ENCODE measurements around the gene COPS6. TPM values are rescaled to one million over a fixed set of nuclear protein-coding genes. Genes with fewer than 3 reads are reported as not detected.
A peak's percentile ranks its signal among the peaks of the same experiment; 100 is the strongest.

Gene COPS6
- total and polyA plus RNA-seq, 7 experiments from 2014 or later: 65.7 to 122 (median 89.1) TPM

GRCh38 chr7:100081535-100082102 is 7.2 kb upstream of the COPS6 start, which contains the start of gene ZNF3:
ZNF3 (minus strand) TSS chr7:100081723; CDS start chr7:100077357, 4,366 bp downstream.
- Mint-ChIP-seq H3K4me1 (peaks cover 26 to 46% (median 41%) of the 10 kb centered on the region in 7 donors), H3K9me3 (peaks cover 0 to 3% (median 0%) of the 10 kb centered on the region in 11 donors), H3K27me3 (peaks cover 0 to 19% (median 0%) of the 10 kb centered on the region in 5 donors), H3K4me3 (peak within 1 kb of the TSS; percentile 89 to 96 (median 92)), H3K27ac (peak within 1 kb of the TSS; percentile 64 to 98 (median 91)), H3K36me3 (peaks cover 5 to 18% (median 12%) of the 10 kb centered on the region in 5 donors)
- Histone ChIP-seq H3K9me3 (ENCODE audit: control insufficient read depth in 2 of 3, low read length in 3 of 3) (no peaks in the 10 kb centered on the region), H3K36me3 (ENCODE audit: control insufficient read depth in 2 of 3, insufficient read depth in 3 of 3, low read length in 3 of 3) (peaks cover 0 to 20% (median 4%) of the 10 kb centered on the region in 3 experiments), H3K4me3 (ENCODE audit: low read length) (peak within 1 kb of the TSS; percentile 78), H3K4me1 (ENCODE audit: control insufficient read depth in 2 of 2, insufficient read depth in 2 of 2, low read length in 2 of 2) (peaks cover 5 to 18% of the 10 kb centered on the region in 2 donors), H3K27ac (ENCODE audit: low read depth, low read length) (peak within 1 kb of the TSS; percentile 82), H3K27me3 (ENCODE audit: control insufficient read depth in 2 of 2, insufficient read depth in 2 of 2, low read length in 2 of 2) (no peaks in the 10 kb centered on the region)
- DNase-seq: peak; percentile 87 to 98 (median 97)
- peak; percentile 94 for ATAC-seq
- ChIA-PET CTCF (interaction anchor here (0.7 to 1.5 kb wide), 4 partner anchors 33 to 86 kb away, joined by 3 to 6 read pairs (median 3); partner anchors contain the start of gene ZKSCAN1), POLR2A (interaction anchor here (0.7 to 2.0 kb wide), 11 partner anchors 8 to 594 kb away, joined by 3 to 9 read pairs (median 5); partner anchors contain the start of genes AP4M1, MCM7, TRIM4 and ZKSCAN1)
- intact Hi-C loops (cut with micrococcal nuclease): loop anchor here (1.0 to 10.0 kb wide), 26 partner anchors 8 to 1171 kb away; partner anchors contain the start of genes BUD31 (in 2 of the 2), MBLAC1 (in 2 of the 2), PDAP1 (in 2 of the 2) and TRIM4 (in 2 of the 2)

GRCh38 chr7:100082978-100083377 is 5.8 kb upstream of the COPS6 start:
- ChIA-PET POLR2A (interaction anchor here (0.6 to 2.0 kb wide), 10 partner anchors 8 to 459 kb away, joined by 3 to 9 read pairs (median 4); partner anchors contain the start of genes AP4M1 and MCM7), CTCF (interaction anchor here (0.6 to 1.1 kb wide), 4 partner anchors 48 to 175 kb away, joined by 3 to 6 read pairs (median 6); no protein-coding TSS in a partner anchor)
- Mint-ChIP-seq H3K27me3 (peaks cover 0 to 19% (median 0%) of the 10 kb centered on the region in 5 donors), H3K27ac (peak overlapping the region; percentile 61 to 94 (median 84)), H3K36me3 (peaks cover 5 to 12% (median 7%) of the 10 kb centered on the region in 5 donors), H3K4me1 (peaks cover 26 to 50% (median 39%) of the 10 kb centered on the region in 7 donors), H3K4me3 (peak overlapping the region; percentile 76 to 95 (median 92)), H3K9me3 (peaks cover 0 to 2% (median 0%) of the 10 kb centered on the region in 11 donors)
- Histone ChIP-seq H3K4me1 (ENCODE audit: control insufficient read depth in 2 of 2, insufficient read depth in 2 of 2, low read length in 2 of 2) (peaks cover 5 to 19% of the 10 kb centered on the region in 2 donors), H3K4me3 (ENCODE audit: low read length) (no peak overlapping the region), H3K27ac (ENCODE audit: low read depth, low read length) (no peak overlapping the region), H3K9me3 (ENCODE audit: control insufficient read depth in 2 of 3, low read length in 3 of 3) (no peaks in the 10 kb centered on the region), H3K27me3 (ENCODE audit: control insufficient read depth in 2 of 2, insufficient read depth in 2 of 2, low read length in 2 of 2) (no peaks in the 10 kb centered on the region), H3K36me3 (ENCODE audit: control insufficient read depth in 2 of 3, insufficient read depth in 3 of 3, low read length in 3 of 3) (peaks cover 0 to 13% (median 0%) of the 10 kb centered on the region in 3 experiments)
- intact Hi-C loops (cut with micrococcal nuclease): loop anchor here (1.0 to 10.0 kb wide), 7 partner anchors 17 to 678 kb away; partner anchors contain the start of genes BUD31 (in 1 of the 2), FBXO24 (in 1 of the 2), LRCH4 (in 1 of the 2) and MBLAC1 (in 1 of the 2)
- ATAC-seq (no peak), DNase-seq (no peak)

- Mint-ChIP-seq H3K27ac (peak overlapping the region in 1 of 9 donors; percentile 62), H3K9me3 (peaks cover 0 to 11% (median 0%) of the 10 kb centered on the region in 11 donors), H3K27me3 (peaks cover 0 to 19% (median 0%) of the 10 kb centered on the region in 5 donors), H3K4me3 (peak overlapping the region in 1 of 10 donors; percentile 54), H3K36me3 (peaks cover 0 to 10% (median 3%) of the 10 kb centered on the region in 5 donors), H3K4me1 (peaks cover 21 to 46% (median 37%) of the 10 kb centered on the region in 7 donors)
- ChIA-PET CTCF (no interaction called here), POLR2A (interaction anchor here (1.4 to 1.9 kb wide), 2 partner anchors 10 to 40 kb away, joined by 3 to 14 read pairs; partner anchors contain the start of gene MBLAC1)
- DNase-seq: no peak
- H3K36me3 ChIP-seq (ENCODE audit: control insufficient read depth in 2 of 3, insufficient read depth in 3 of 3, low read length in 3 of 3): peaks cover 0 to 6% (median 3%) of the 10 kb centered on the region in 3 experiments
- no peak overlapping the region for H3K4me3 ChIP-seq (ENCODE audit: low read length)
- no peak overlapping the region for H3K27ac ChIP-seq (ENCODE audit: low read depth, low read length)
- peaks cover 11 to 24% of the 10 kb centered on the region in 2 donors for H3K4me1 ChIP-seq (ENCODE audit: control insufficient read depth in 2 of 2, insufficient read depth in 2 of 2, low read length in 2 of 2)
- H3K27me3 ChIP-seq (ENCODE audit: control insufficient read depth in 2 of 2, insufficient read depth in 2 of 2, low read length in 2 of 2): no peaks in the 10 kb centered on the region
- ATAC-seq: no peak
- intact Hi-C loops (cut with micrococcal nuclease): loop anchor here in 1 of 2 donors (10.0 kb wide), 2 partner anchors 581 to 681 kb away; partner anchors contain the start of genes BUD31, PDAP1, ZKSCAN5 and ZNF394
- H3K9me3 ChIP-seq (ENCODE audit: control insufficient read depth in 2 of 3, low read length in 3 of 3): no peaks in the 10 kb centered on the region
Observed at GRCh38 chr7:100085515-100085914, 3.3 kb upstream of the COPS6 start.

- H3K9me3 ChIP-seq (ENCODE audit: control insufficient read depth in 2 of 3, low read length in 3 of 3): no peaks in the 10 kb centered on the region
- intact Hi-C loops (cut with micrococcal nuclease): loop anchor here in 1 of 2 donors (10.0 kb wide), 2 partner anchors 582 to 682 kb away; partner anchors contain the start of genes BUD31, PDAP1, ZKSCAN5 and ZNF394
- H3K27ac Mint-ChIP-seq: peak overlapping the region; percentile 11 to 95 (median 79)
- peaks cover 0 to 19% (median 0%) of the 10 kb centered on the region in 5 donors for H3K27me3 Mint-ChIP-seq
- H3K36me3 Mint-ChIP-seq: peaks cover 0 to 19% (median 12%) of the 10 kb centered on the region in 5 donors
- DNase-seq: no peak
- ChIA-PET POLR2A (interaction anchor here (5.2 kb wide), 1 partner anchor 13 kb away, joined by 59 read pairs; the partner anchor contains the start of genes AP4M1 and MCM7), CTCF (interaction anchor here (0.6 to 0.9 kb wide), 2 partner anchors 8 to 29 kb away, joined by 3 read pairs; no protein-coding TSS in a partner anchor)
- no peak overlapping the region for H3K27ac ChIP-seq (ENCODE audit: low read depth, low read length)
- peaks cover 19 to 44% (median 27%) of the 10 kb centered on the region in 7 donors for H3K4me1 Mint-ChIP-seq
- ATAC-seq: no peak
- no peak overlapping the region for H3K4me3 ChIP-seq (ENCODE audit: low read length)
- H3K4me3 Mint-ChIP-seq: peak overlapping the region; percentile 20 to 90 (median 62)
- peaks cover 0 to 23% (median 4%) of the 10 kb centered on the region in 3 experiments for H3K36me3 ChIP-seq (ENCODE audit: control insufficient read depth in 2 of 3, insufficient read depth in 3 of 3, low read length in 3 of 3)
- H3K4me1 ChIP-seq (ENCODE audit: control insufficient read depth in 2 of 2, insufficient read depth in 2 of 2, low read length in 2 of 2): peaks cover 11 to 20% of the 10 kb centered on the region in 2 donors
- peaks cover 0 to 11% (median 0%) of the 10 kb centered on the region in 11 donors for H3K9me3 Mint-ChIP-seq
- no peaks in the 10 kb centered on the region for H3K27me3 ChIP-seq (ENCODE audit: control insufficient read depth in 2 of 2, insufficient read depth in 2 of 2, low read length in 2 of 2)
Observed at GRCh38 chr7:100087055-100087750, 1.6 kb upstream of the COPS6 start.

- Histone ChIP-seq H3K4me1 (ENCODE audit: control insufficient read depth in 2 of 2, insufficient read depth in 2 of 2, low read length in 2 of 2) (peaks cover 6 to 11% of the 10 kb centered on the region in 2 donors), H3K27me3 (ENCODE audit: control insufficient read depth in 2 of 2, insufficient read depth in 2 of 2, low read length in 2 of 2) (no peaks in the 10 kb centered on the region), H3K9me3 (ENCODE audit: control insufficient read depth in 2 of 3, low read length in 3 of 3) (no peaks in the 10 kb centered on the region), H3K36me3 (ENCODE audit: control insufficient read depth in 2 of 3, insufficient read depth in 3 of 3, low read length in 3 of 3) (peaks cover 0 to 33% (median 6%) of the 10 kb centered on the region in 3 experiments), H3K27ac (ENCODE audit: low read depth, low read length) (peak overlapping the region; percentile 87), H3K4me3 (ENCODE audit: low read length) (peak overlapping the region; percentile 61)
- POLR2A ChIA-PET: interaction anchor here (0.7 to 5.2 kb wide), 9 partner anchors 9 to 530 kb away, joined by 3 to 59 read pairs (median 3); partner anchors contain the start of genes AP4M1, GPC2, MBLAC1 and MCM7
- DNase-seq (peak in 1 of 9 donors; percentile 5), ATAC-seq (no peak)
- CTCF ChIA-PET: interaction anchor here (0.6 to 1.2 kb wide), 4 partner anchors 9 to 531 kb away, joined by 3 to 4 read pairs (median 3); no protein-coding TSS in a partner anchor
- peaks cover 11 to 40% (median 20%) of the 10 kb centered on the region in 7 donors for H3K4me1 Mint-ChIP-seq
- intact Hi-C loops (cut with micrococcal nuclease): loop anchor here (1.0 to 10.0 kb wide), 4 partner anchors 13 to 683 kb away; partner anchors contain the start of genes AP4M1 (in 1 of the 2), BUD31 (in 1 of the 2), MBLAC1 (in 1 of the 2) and MCM7 (in 1 of the 2)
- H3K27ac Mint-ChIP-seq: peak overlapping the region; percentile 89 to 96 (median 94)
- H3K9me3 Mint-ChIP-seq: peaks cover 0 to 11% (median 0%) of the 10 kb centered on the region in 11 donors
- peaks cover 0 to 27% (median 14%) of the 10 kb centered on the region in 5 donors for H3K36me3 Mint-ChIP-seq
- H3K27me3 Mint-ChIP-seq: peaks cover 0 to 16% (median 0%) of the 10 kb centered on the region in 5 donors
- H3K4me3 Mint-ChIP-seq: peak overlapping the region; percentile 82 to 96 (median 90)
Observed at GRCh38 chr7:100088095-100088620, 611 bp upstream of the COPS6 start.
